Measurements from ENCODE around the gene TSEN34.
"Not testable (repeated sequence)": the region's sequence is repeated elsewhere in the genome, so short reads cannot be mapped to it uniquely, and the experiment has no call there.

Gene TSEN34

DNA sequence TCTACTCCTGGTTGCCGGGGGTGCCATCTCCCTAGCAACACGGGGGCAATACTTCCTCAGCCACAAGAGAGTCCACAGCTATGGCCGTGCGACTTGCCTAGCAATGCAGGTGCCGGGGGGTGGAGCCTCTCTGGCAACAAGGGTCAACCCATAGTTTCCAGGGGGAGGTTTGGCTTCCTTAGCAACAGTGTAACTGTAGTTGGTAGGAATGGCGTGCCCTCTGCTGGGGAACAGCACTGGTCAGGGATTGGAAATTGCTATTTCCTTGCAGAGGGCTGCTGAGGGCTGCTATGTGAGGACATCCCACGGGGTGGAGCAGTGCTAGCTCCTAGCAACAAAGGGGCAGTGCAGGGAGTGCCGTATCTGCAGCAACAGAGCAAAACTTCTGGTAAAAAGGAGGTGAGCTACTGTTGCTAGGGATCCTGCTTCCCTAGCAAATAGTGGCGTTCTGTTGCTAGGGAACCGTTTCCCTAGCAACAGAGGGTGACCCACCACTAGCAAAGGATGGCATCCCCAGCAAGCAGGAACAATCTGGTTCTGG is 11.1 kb upstream of the TSEN34 start:
- Histone ChIP-seq H3K27ac (no peak overlapping the region), H3K4me3 (no peak overlapping the region)

GRCh38 chr19:54180691-54181091 is 10.4 kb upstream of the TSEN34 start:
- Histone ChIP-seq H3K4me3 (no peak overlapping the region), H3K27ac (no peak overlapping the region)

GRCh38 chr19:54181894-54182293 is 9.2 kb upstream of the TSEN34 start:
- H3K4me3 ChIP-seq, H3K27ac ChIP-seq: not testable (repeated sequence)

DNA sequence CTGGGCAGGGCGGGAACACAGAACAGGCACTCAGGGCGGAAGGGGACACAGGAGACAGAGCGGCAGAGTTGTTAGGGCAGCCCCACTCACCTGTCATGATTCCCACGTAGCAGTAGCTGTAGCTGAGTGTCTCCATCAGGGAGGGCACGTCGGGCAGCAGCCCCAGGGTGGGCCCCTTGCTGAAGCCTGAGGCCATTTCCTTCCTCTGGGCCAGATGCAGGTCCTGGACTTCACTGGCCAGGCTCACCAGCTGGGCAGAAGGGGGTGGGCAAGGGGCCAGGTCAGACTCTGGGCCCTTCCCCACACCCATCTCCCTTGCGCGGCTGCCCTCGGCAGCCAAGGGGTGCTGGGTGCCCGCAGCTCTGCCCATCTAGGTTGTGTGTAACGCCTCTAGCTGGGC is 7.7 kb upstream of the TSEN34 start:
- Histone ChIP-seq H3K4me3 (no peak overlapping the region), H3K27ac (no peak overlapping the region)

DNA sequence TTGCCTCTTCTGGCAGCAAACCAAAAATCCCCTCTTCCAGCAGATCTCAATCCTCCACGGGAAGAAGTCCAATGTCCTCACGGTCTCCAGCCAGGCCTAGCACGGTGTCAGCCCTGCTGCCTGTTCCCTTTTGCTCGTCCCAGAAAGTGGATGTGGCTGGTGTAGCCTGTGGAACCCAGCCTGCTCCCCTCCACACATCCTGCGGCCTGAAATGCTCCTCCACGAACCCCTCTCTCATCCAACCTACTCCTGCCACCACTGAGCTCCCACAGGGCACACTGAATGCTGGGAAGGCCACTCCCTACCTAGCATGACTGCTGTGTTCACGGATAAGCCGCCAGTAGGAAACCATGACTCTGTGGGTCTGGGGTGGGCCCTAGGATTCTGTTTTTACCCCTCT is 4.8 kb upstream of the TSEN34 start:
- peak overlapping the region in 1 of 21 experiments; percentile 43 for H3K27ac ChIP-seq

GRCh38 chr19:54186934-54187381 is 4.2 kb upstream of the TSEN34 start:
- no peak overlapping the region for H3K4me3 ChIP-seq

More for the DNA sequence above, 4.8 kb upstream of the TSEN34 start:
- H3K4me3 ChIP-seq, result no peak overlapping the region

GRCh38 chr19:54188215-54188871 is 2.8 kb upstream of the TSEN34 start:
- Histone ChIP-seq H3K4me3 (peak overlapping the region; percentile 45 to 97 (median 81)), H3K27ac (peak overlapping the region in 18 of 21 experiments; percentile 84 to 100 (median 95))

More at GRCh38 chr19:54186934-54187381, 4.2 kb upstream of the TSEN34 start:
- peak overlapping the region in 1 of 21 experiments; percentile 43 for H3K27ac ChIP-seq

GRCh38 chr19:54189145-54189734 is 1.9 kb upstream of the TSEN34 start, which contains the start of gene MBOAT7:
MBOAT7 (minus strand) TSS chr19:54189580; CDS start chr19:54188508, 1,072 bp downstream.
- peak within 1 kb of the TSS; percentile 76 to 100 (median 96) for H3K27ac ChIP-seq
- H3K4me3 ChIP-seq, result peak within 1 kb of the TSS; percentile 45 to 97 (median 85)

DNA sequence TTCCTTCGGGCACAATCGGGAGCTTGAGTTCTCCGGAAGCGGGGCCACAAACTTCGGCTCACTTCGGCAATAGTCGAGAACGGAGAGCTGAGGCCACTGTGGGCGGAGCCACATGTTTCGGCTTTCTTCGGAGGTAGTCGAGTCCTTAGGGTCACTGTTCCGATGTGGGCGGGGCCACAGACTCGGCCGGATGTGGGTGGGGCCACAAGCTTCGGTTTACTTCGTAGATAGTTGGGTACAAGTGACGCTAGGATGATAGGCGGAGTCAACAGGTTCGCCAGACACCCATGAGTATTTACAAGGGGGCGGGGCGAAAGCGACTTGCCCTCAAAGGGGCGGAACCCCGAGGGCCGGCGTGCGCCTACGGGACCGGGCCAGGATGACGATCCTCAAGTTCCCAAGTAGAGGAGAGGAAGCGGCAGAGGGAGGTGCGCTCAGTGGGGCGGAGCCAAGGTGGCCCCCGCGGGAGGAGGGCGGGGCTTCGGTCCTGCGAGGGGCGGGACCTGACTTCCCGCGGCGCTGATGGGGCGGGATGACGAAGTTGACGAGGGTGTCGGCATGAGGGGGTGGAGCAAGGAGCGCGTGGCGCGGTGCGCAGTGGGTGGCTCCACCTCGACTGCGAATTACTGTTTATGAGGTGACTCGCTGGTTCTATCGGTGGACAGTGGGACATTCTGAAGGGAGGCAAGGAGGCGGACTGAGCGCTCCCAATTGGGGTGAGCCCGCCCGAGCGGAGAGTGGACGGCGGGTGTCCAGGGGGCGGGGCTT is 1.2 kb upstream of the TSEN34 start:
- peak overlapping the region; percentile 45 to 97 (median 85) for H3K4me3 ChIP-seq
- H3K27ac ChIP-seq, result peak overlapping the region; percentile 76 to 100 (median 96)

DNA sequence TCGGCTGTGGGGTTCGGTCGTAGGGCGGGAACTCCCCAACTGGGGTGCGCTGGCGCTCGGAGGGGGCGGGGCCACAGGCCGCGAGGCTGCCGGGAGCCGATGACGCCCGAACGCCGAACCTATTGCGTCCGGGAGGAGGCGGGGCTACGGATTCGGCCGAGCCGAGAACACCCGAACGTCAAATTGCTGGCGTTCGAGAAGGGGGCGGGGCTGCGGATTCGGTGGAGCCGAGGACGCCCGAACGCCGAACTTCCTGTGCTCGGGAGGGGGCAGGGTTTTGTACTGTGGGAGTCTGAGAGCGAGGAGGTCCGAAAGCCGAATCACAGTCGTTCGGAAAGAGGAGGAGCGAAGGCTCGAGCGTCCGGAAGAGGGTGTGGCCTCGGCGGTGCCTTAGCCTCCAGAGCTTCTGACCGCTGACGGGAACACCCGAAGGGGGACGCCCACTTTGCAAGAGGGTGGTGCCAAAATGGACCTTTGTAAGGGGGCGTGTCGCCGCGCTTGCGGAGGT is 551 bp upstream of the TSEN34 start:
- Histone ChIP-seq H3K27ac (peak overlapping the region; percentile 76 to 100 (median 96)), H3K4me3 (peak overlapping the region; percentile 76 to 97 (median 86))

DNA sequence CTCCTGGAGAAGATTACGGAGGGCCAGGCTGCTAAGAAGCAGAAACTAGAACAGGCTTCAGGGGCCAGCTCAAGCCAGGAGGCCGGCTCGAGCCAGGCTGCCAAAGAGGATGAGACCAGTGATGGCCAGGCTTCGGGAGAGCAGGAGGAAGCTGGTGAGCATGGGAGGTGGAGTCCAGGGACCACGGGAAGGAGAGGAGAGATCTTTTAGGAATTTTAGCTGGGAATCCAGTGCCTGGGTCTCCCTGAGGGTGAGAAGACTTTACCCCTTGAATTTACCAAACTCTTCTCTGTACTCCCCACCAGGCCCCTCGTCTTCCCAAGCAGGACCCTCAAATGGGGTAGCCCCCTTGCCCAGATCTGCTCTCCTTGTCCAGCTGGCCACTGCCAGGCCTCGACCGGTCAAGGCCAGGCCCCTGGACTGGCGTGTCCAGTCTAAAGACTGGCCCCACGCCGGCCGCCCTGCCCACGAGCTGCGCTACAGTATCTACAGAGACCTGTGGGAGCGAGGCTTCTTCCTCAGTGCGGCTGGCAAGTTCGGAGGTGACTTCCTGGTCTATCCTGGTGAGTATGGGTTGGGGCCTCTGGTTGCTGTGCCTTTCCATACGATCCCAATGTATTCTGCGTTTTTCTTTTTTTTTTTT is 824 bp downstream of the TSEN34 start:
- Histone ChIP-seq H3K4me3 (peak overlapping the region; percentile 76 to 97 (median 86)), H3K27ac (peak overlapping the region; percentile 3 to 100 (median 96))

GRCh38 chr19:54193011-54193410 is 1.9 kb downstream of the TSEN34 start:
- H3K4me3 ChIP-seq, result no peak overlapping the region
- no peak overlapping the region for H3K27ac ChIP-seq

- H3K4me3 ChIP-seq, H3K27ac ChIP-seq: not testable (repeated sequence)
These were observed 3.4 kb downstream of the TSEN34 start for GRCh38 chr19:54194463-54194862.

GRCh38 chr19:54196536-54196935 is 5.4 kb downstream of the TSEN34 start:
- no peak overlapping the region for H3K4me3 ChIP-seq
- no peak overlapping the region for H3K27ac ChIP-seq

- no peak overlapping the region for H3K27ac ChIP-seq
- no peak overlapping the region for H3K4me3 ChIP-seq
These were observed 6.0 kb downstream of the TSEN34 start for GRCh38 chr19:54197121-54197520.

DNA sequence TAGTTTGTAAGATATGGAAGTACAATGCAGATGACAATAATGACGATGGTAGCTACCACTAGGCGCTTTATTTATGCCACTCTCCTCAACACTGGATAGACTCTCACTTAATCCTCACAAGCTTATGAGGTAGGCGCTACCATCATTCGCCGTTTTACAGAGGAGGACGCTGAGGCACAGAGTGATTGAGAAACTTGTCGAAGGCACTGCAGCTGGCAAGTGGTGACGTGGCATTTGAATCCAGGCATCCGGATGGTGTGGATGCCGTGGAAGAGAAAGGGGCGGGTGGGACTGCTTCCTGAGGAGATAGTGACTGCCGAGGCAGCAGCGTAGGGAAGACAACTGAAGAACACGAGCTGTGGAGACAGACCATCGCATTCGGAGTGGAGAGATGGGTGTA is 8.3 kb downstream of the TSEN34 start:
- Histone ChIP-seq H3K4me3 (no peak overlapping the region), H3K27ac (peak overlapping the region in 3 of 21 experiments; percentile 88 to 95 (median 94))

- H3K27ac ChIP-seq, result peak overlapping the region; percentile 47 to 97 (median 90)
- peak overlapping the region; percentile 49 to 72 (median 59) for H3K4me3 ChIP-seq
These were observed 10.1 kb downstream of the TSEN34 start for GRCh38 chr19:54201172-54201701.

GRCh38 chr19:54201980-54202379 is 10.9 kb downstream of the TSEN34 start:
- Histone ChIP-seq H3K27ac (peak overlapping the region in 8 of 21 experiments; percentile 88 to 97 (median 92)), H3K4me3 (peak overlapping the region in 6 of 7 experiments; percentile 49 to 72 (median 62))

DNA sequence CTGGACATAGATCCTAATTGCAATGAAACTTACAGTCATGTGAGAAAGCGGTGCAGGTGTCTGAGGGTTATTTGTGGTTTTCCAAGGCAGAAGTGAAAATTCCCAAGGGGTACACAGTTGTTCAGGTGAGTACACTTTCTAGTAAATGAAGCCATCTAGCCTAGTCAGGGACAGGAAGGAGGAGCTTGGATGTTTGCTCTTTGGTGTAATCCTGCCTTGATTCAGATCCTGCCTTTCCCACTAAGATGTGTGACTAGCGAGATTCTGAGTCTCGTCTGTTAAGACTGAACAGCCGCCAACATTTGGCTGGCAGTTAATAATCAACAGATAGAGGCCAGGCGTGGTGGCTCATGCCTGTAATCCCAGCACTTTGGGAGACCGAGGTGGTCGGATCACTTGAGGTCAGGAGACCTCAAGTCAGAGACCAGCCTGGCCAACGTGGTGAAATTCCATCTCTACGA is 12.1 kb downstream of the TSEN34 start:
- Histone ChIP-seq H3K27ac (peak overlapping the region in 2 of 21 experiments; percentile 14 to 18), H3K4me3 (peak overlapping the region in 1 of 7 experiments; percentile 49)

Measured in skin epidermis (tissue), 12 donors.